ENCODE measurements around the gene RANBP10.
A peak's percentile ranks its signal among the peaks of the same experiment; 100 is the strongest.

RANBP10 gene

DNA sequence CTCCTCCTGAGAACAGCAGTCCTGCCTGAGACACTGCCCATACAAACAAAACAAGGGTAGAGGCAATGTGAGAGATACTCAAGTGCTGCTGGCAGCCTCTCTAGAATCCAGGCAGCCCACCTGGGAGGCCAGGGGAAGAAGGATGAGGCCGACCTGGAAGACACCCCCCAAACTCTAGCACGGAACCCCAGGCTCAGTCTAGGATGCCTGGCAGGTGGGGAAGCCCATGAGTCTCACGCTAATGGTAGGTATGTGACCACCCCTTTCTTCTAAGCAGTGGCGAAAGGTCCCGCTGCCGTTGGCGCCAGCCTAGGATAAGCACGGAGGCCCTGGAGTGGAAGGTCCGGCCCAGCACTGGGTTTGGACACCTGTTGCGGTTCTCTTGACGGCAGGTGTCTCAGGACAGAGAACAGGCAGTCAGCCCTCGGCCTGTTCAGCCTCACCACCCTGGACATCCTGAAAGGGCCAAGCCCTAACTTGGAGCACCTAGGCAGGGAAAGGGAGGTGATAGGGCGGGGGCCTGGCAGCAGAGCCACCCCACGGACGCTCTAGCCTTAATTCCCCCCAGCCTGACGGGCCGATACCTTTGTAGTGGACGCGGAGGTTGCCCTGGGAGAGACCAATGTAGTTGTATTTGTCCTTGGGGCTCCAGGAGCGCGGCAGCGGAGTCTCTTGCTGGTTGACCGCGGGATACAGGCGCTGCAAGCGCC, 487 bp downstream of the RANBP10 start:
- DNase-seq (ENCODE audit: low read depth in 2 of 2): no peak
- TF ChIP-seq, protein P1, sequence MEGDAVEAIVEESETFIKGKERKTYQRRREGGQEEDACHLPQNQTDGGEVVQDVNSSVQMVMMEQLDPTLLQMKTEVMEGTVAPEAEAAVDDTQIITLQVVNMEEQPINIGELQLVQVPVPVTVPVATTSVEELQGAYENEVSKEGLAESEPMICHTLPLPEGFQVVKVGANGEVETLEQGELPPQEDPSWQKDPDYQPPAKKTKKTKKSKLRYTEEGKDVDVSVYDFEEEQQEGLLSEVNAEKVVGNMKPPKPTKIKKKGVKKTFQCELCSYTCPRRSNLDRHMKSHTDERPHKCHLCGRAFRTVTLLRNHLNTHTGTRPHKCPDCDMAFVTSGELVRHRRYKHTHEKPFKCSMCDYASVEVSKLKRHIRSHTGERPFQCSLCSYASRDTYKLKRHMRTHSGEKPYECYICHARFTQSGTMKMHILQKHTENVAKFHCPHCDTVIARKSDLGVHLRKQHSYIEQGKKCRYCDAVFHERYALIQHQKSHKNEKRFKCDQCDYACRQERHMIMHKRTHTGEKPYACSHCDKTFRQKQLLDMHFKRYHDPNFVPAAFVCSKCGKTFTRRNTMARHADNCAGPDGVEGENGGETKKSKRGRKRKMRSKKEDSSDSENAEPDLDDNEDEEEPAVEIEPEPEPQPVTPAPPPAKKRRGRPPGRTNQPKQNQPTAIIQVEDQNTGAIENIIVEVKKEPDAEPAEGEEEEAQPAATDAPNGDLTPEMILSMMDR (IDR thresholded peaks at IDR 0.05; ENCODE audit: low read depth, low read length): no peak
- H3K4me3 ChIP-seq (replicated peaks in 1 of 2; ENCODE audit: low read depth in 2 of 2, low read length in 2 of 2): peak overlapping the region; percentile 96 to 97

DNA sequence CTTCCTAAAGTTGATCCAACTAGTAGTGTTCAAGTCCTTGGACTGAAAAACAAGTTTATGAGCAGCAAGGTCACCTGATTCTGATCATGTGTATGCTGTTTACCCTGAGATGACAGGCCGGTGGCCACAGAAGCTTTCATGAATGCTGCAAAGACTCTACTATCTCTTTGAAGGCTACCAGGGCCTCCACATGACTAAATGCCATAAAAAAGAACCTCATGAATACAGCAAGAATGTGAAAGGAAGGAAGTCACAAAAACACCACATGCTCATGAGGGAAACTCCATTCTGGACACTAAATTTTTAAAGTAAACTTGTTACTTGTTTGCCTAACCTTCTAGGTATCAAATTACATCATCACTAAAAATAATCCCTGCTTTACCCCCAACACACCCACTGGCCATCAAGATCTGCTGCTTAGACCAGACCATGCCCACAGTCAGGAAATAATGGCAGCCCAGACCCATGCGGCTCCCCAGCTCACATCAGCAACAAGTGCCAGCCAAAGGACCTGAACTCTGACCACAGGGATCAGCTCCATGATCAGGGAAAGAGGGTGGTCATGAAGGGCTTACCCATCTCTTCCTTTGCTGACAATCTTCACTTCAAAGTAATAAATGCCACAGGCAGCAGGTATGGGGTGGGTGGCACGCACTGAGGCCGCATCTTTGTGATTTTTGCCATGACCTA, 1.4 kb downstream of the RANBP10 start:
- TF ChIP-seq, protein P1 (IDR thresholded peaks at IDR 0.05; ENCODE audit: low read depth, low read length): no peak
- H3K4me3 ChIP-seq (replicated peaks in 1 of 2; ENCODE audit: low read depth in 2 of 2, low read length in 2 of 2): peak overlapping the region; percentile 96 to 97
- DNase-seq (ENCODE audit: low read depth in 2 of 2): no peak

DNA sequence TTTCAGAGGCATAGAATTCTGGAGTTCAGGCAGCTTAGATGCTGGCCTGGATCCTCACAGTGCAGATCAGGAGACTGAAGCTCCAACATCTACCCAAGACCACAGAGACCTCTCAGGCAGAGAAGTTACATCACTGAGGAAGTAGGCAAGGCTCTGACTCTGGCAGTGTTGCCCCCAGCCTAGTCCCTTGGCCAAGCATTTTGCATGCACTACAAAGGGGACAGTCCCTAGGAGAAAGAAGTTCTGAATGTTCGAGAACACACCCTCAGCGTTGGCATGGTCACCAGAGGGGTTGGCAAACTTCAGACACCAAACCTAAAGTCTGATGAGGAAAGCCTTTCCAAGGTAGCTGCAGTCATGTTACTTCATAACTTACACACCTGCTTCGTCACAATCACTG, 2.5 kb downstream of the RANBP10 start:
- no peak for DNase-seq (ENCODE audit: low read depth in 2 of 2)
- TF ChIP-seq, protein P1 (IDR thresholded peaks at IDR 0.05; ENCODE audit: low read depth, low read length): no peak
- no peak overlapping the region for H3K4me3 ChIP-seq (replicated peaks in 1 of 2; ENCODE audit: low read depth in 2 of 2, low read length in 2 of 2)

DNA sequence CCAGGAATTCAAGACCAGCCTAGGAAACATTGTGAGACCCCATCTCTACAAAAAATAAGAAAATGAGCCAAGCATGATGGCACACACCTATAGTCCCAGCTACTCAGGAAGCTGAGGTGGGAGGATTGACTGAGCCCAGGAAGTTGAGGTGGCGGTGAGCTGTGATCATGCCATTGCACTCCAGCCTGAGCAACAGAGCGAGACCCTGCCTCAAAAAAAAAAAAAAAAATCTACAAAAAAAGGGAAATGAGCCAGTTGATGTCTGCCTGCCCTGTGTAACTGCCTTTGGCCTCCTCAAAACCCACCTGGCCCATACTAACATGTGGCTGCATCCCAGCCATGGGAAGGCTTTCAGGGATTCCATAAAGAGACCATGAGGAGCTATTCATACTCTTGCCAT, 4.5 kb downstream of the RANBP10 start:
- TF ChIP-seq, protein P1 (IDR thresholded peaks at IDR 0.05; ENCODE audit: low read depth, low read length): no peak
- no peak overlapping the region for H3K4me3 ChIP-seq (replicated peaks in 1 of 2; ENCODE audit: low read depth in 2 of 2, low read length in 2 of 2)
- no peak for DNase-seq (ENCODE audit: low read depth in 2 of 2)

DNA sequence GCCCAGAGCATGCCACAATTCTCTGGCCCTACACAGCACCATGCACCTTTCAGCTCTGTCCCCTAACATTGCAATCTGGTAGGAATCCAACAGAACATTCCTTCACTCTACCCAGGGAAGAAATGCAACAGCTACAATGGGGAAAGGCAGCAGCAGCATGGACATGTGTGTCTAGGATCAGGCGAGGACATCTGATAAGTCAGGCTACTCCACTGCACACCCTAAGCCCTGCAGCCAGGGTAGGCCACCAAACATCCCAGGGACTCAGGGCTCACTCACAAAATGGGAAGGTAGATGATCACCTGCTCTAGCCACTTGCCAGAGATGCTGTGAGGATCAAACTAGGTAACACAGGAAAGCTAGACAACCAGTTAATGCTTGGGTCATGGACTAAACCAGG, 5.1 kb downstream of the RANBP10 start:
- H3K4me3 ChIP-seq (replicated peaks in 1 of 2; ENCODE audit: low read depth in 2 of 2, low read length in 2 of 2): no peak overlapping the region
- TF ChIP-seq, protein P1 (IDR thresholded peaks at IDR 0.05; ENCODE audit: low read depth, low read length): no peak
- DNase-seq (ENCODE audit: low read depth in 2 of 2): no peak

DNA sequence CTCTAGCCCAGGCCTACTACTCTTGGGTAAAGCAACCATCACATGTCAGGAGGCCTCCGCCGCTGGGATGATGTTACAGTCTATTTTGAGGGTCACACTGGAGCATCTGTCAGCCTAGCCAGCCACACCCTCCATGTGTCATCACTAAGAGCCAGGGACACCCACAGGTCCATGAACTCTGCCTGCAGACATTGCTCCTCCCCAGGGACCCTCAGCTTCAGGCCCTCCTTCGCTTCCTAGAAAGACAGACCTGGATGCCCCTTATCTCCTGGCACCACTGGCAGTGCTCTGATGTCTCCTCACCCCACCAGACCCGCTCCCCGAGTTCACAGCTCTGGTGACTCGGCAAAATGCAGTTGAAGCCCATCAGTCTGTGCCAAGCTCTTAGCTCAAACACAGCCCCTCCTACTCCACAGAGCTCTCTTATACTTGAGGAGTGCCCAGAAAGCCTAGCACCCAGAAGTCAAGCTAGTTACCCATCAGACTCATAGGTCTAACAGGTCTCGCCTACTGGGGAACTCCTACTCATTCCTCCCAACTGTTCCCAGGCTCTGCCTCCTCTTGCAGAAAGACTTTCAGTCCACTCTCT, 5.9 kb downstream of the RANBP10 start:
- H3K4me3 ChIP-seq (replicated peaks in 1 of 2; ENCODE audit: low read depth in 2 of 2, low read length in 2 of 2): no peak overlapping the region
- peak in 1 of 2 donors; percentile 18 for DNase-seq (ENCODE audit: low read depth in 2 of 2)
- TF ChIP-seq, protein P1 (IDR thresholded peaks at IDR 0.05; ENCODE audit: low read depth, low read length): no peak
